Gastrocnemius medialis (tissue), 4 donors: ENCODE results near the gene NHSL1.

Source experiments
- CTCF ChIP-seq, 5 experiments: fragments of 450-650 bp in 3 of 5; fragments of 200-600 bp in 2 of 5; sonication (generic) in 2 of 5; IDR thresholded peaks in 4 of 5; conservative IDR thresholded peaks in 1 of 5; 1 replicate in 4 of 5; 2 replicates in 1 of 5; pipeline ENCODE4 v1.5.1; 2016 to 2019; ENCODE audit warnings: antibody characterized with exemption in 5 of 5, mild to moderate bottlenecking in 3 of 5, moderate library complexity in 3 of 5
- POLR2A ChIP-seq, 2 donors: fragments of 450-650 bp; IDR thresholded peaks; one replicate each; pipeline ENCODE4 v1.6.1; 2017; ENCODE audit warnings: antibody characterized with exemption in 2 of 2, mild to moderate bottlenecking in 2 of 2, moderate library complexity in 2 of 2

DNA sequence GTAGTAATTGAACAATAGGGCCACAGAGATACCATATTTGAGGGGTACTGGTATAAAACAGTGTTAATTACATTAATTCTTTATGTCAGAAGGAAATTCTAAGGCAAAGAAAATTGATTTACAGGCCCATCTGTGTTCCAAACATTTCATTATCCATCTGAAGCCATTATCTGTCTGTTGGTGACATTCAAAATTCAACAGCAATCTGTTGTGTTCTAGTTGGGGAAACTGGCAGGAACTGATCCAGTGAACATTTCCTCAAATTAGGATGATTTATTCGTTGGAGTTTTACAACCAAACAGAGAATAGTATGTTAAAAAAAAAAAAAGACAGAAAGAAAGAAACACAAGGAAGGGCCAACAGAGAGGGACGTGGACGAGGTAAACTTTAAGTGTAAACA is 65.2 kb downstream of the NHSL1 start:
- TF ChIP-seq CTCF (IDR thresholded peaks at IDR 0.05 in 4 of 5, conservative IDR thresholded peaks at IDR 0.05 in 1 of 5): no peak
- TF ChIP-seq POLR2A (IDR thresholded peaks at IDR 0.05): no peak
